IMR-90 (cell line): ENCODE measurements around the gene ADGRV1. TPM values are rescaled to one million over a fixed set of nuclear protein-coding genes. Genes with fewer than 3 reads are reported as not detected.

Experiments used
- ATAC-seq: fragments of 200-7000 bp; cut with Tn5 transposase; 2 replicates; pipeline ENCODE4 v1.9.1; 2020; ENCODE audit warnings: low read depth, mild to moderate bottlenecking, moderate library complexity
- BruUV-seq: library from RNA; stranded (reverse); fragments of 400-500 nt; replicated peaks from 2 replicates; lab custom pipeline; 2021; lab: Mats Ljungman, UMichigan
- CTCF ChIA-PET: fragments of 300-600 bp; formaldehyde crosslinking; extraction: SDS; loops from one replicate; lab custom pipeline; 2021; ENCODE audit warnings: antibody characterized with exemption; lab: Yijun Ruan, JAX
- POLR2A ChIA-PET: fragments of 300-600 bp; sonication (Branson Sonifier 250); formaldehyde crosslinking; loops from one replicate; lab custom pipeline; 2022; ENCODE audit warnings: antibody characterized with exemption; ENCODE audit not compliant: unreplicated experiment; lab: Charles Lee
- DNase-seq: peaks from one replicate; pipeline ENCODE4 v3.0.0; 2013
- H2AFZ ChIP-seq: replicated peaks from 2 replicates; pipeline ENCODE3; 2013; ENCODE audit warnings: low read length, mild to moderate bottlenecking; ENCODE audit not compliant: poor library complexity
- H2AK5ac ChIP-seq: 2 replicates; pipeline ENCODE4 v1.6.1; 2013; ENCODE audit warnings: low read depth, low read length, inconsistent platforms
- H2AK9ac ChIP-seq: replicated peaks from 2 replicates; pipeline ENCODE3; 2013; ENCODE audit warnings: mild to moderate bottlenecking, low read depth, low read length, moderate library complexity; ENCODE audit not compliant: poor library complexity
- H2BK120ac ChIP-seq: 2 replicates; pipeline ENCODE4 v1.6.1; 2013; ENCODE audit warnings: low read depth, low read length, inconsistent platforms
- H2BK15ac ChIP-seq: 3 replicates; pipeline ENCODE4 v1.6.1; 2013; ENCODE audit warnings: low read depth, low read length, inconsistent platforms
- H2BK20ac ChIP-seq: 2 replicates; pipeline ENCODE4 v1.6.1; 2013; ENCODE audit warnings: low read depth, mild to moderate bottlenecking, inconsistent platforms, low read length, moderate library complexity
- H2BK5ac ChIP-seq: 2 replicates; pipeline ENCODE4 v1.6.1; 2013; ENCODE audit warnings: mild to moderate bottlenecking, low read depth, low read length, inconsistent platforms; ENCODE audit not compliant: poor library complexity, severe bottlenecking
- H3K14ac ChIP-seq: replicated peaks from 2 replicates; pipeline ENCODE4 v1.6.1; 2013; ENCODE audit warnings: low read depth, low read length, inconsistent platforms
- H3K18ac ChIP-seq: 2 replicates; pipeline ENCODE4 v1.6.1; 2013; ENCODE audit warnings: low read depth, low read length, control low read depth
- H3K23ac ChIP-seq: 2 replicates; pipeline ENCODE4 v1.6.1; 2013; ENCODE audit warnings: low read depth, low read length, inconsistent platforms
- H3K27ac ChIP-seq: 2 replicates; pipeline ENCODE4 v1.5.1; 2013; ENCODE audit warnings: mild to moderate bottlenecking, control low read depth, low read length; ENCODE audit not compliant: insufficient read depth
- H3K27me3 ChIP-seq: 2 replicates; pipeline ENCODE4 v1.6.1; 2013; ENCODE audit warnings: low read length; ENCODE audit not compliant: control insufficient read depth, insufficient read depth
- H3K36me3 ChIP-seq: 2 replicates; pipeline ENCODE4 v1.6.1; 2013; ENCODE audit warnings: low read length, mixed read lengths; ENCODE audit not compliant: control insufficient read depth, insufficient read depth
- H3K4ac ChIP-seq: 2 replicates; pipeline ENCODE4 v1.6.1; 2013; ENCODE audit warnings: low read depth, low read length, inconsistent platforms
- H3K4me1 ChIP-seq: 2 replicates; pipeline ENCODE4 v1.6.1; 2013; ENCODE audit warnings: low read length, mixed read lengths; ENCODE audit not compliant: control insufficient read depth, insufficient read depth
- H3K4me2 ChIP-seq: 2 replicates; pipeline ENCODE4 v1.6.1; 2013; ENCODE audit warnings: low read depth, mild to moderate bottlenecking, control low read depth, low read length, moderate library complexity
- H3K4me3 ChIP-seq: 2 replicates; pipeline ENCODE4 v1.5.1; 2013; ENCODE audit warnings: low read depth, mild to moderate bottlenecking, control low read depth, low read length, moderate library complexity; ENCODE audit not compliant: insufficient read depth
- H3K56ac ChIP-seq: 2 replicates; pipeline ENCODE4 v1.6.1; 2013; ENCODE audit warnings: low read length, inconsistent platforms; ENCODE audit not compliant: insufficient read depth; ENCODE audit errors: extremely low read depth
- H3K79me1 ChIP-seq, 2 experiments: 2 replicates each; pipeline ENCODE4 v1.6.1; 2013; ENCODE audit warnings: low read length in 2 of 2, inconsistent platforms in 1 of 2, low read depth in 1 of 2
- H3K9ac ChIP-seq: 2 replicates; pipeline ENCODE4 v1.6.1; 2013; ENCODE audit warnings: low read depth, low read length, control low read depth
- H3K9me1 ChIP-seq: 2 replicates; pipeline ENCODE4 v1.6.1; 2013; ENCODE audit warnings: low read length, inconsistent platforms; ENCODE audit not compliant: insufficient read depth
- H3K9me3 ChIP-seq: 2 replicates; pipeline ENCODE4 v1.6.1; 2013; ENCODE audit warnings: low read length; ENCODE audit not compliant: control insufficient read depth, insufficient read depth
- H4K20me1 ChIP-seq: 2 replicates; pipeline ENCODE4 v1.6.1; 2013; ENCODE audit warnings: low read length, inconsistent platforms; ENCODE audit not compliant: insufficient read depth
- H4K5ac ChIP-seq: 2 replicates; pipeline ENCODE4 v1.6.1; 2013; ENCODE audit warnings: mild to moderate bottlenecking, low read depth, low read length, control low read depth
- H4K8ac ChIP-seq, 2 experiments: 2 replicates each; pipeline ENCODE4 v1.6.1; 2013; ENCODE audit warnings: low read depth in 2 of 2, low read length in 2 of 2, control low read depth in 1 of 2, inconsistent platforms in 1 of 2
- H4K91ac ChIP-seq: 2 replicates; pipeline ENCODE4 v1.6.1; 2013; ENCODE audit warnings: low read depth, low read length, inconsistent platforms; ENCODE audit not compliant: insufficient read depth
- ELK1 ChIP-seq: fragments of 150-350 bp; IDR thresholded peaks from 2 replicates; pipeline ENCODE4 v1.6.1; 2016; ENCODE audit warnings: low read depth, mild to moderate bottlenecking, low read length, moderate library complexity, borderline replicate concordance
- MAFK ChIP-seq: IDR thresholded peaks from 2 replicates; pipeline ENCODE4 v1.6.1; 2012; ENCODE audit warnings: low read depth, low read length, improper control_type of control experiment
- MAZ ChIP-seq: IDR thresholded peaks from 2 replicates; pipeline ENCODE4 v1.6.1; 2012; ENCODE audit warnings: low read depth, mild to moderate bottlenecking, low read length, improper control_type of control experiment, moderate library complexity, borderline replicate concordance
- MXI1 ChIP-seq: IDR thresholded peaks from 2 replicates; pipeline ENCODE4 v1.6.1; 2012; ENCODE audit warnings: low read depth, mild to moderate bottlenecking, low read length, moderate library complexity, borderline replicate concordance
- NFE2L2 ChIP-seq: fragments of 150-350 bp; IDR thresholded peaks from 2 replicates; pipeline ENCODE4 v1.6.1; 2016; ENCODE audit warnings: low read depth, mild to moderate bottlenecking, low read length
- RFX5 ChIP-seq: IDR thresholded peaks from 2 replicates; pipeline ENCODE4 v1.8.0; 2012; ENCODE audit warnings: low read depth, mild to moderate bottlenecking, low read length, moderate library complexity
- SMC3 ChIP-seq: fragments of 150-350 bp; IDR thresholded peaks from 2 replicates; pipeline ENCODE4 v1.6.1; 2016; ENCODE audit warnings: low read depth, mild to moderate bottlenecking, antibody characterized with exemption, low read length, moderate library complexity
- whole genome bisulfite sequencing, 2 experiments: methylation state at CpG; one replicate each; pipeline versions ENCODE4 v1.1.5 to v1.1.7; 2013; ENCODE audit warnings: missing lambda C conversion rate in 2 of 2; ENCODE audit not compliant: insufficient read length in 1 of 2; ENCODE audit errors: extremely low coverage in 2 of 2; 5-methylcytosine and 5-hydroxymethylcytosine counted together
- dilution Hi-C: fragments of 300-500 bp; cut with HindIII; formaldehyde crosslinking; loops from one replicate; pipeline ENCODE4 v1.14.3; 2018; ENCODE audit warnings: low sequenced_read_pairs; ENCODE audit not compliant: unreplicated experiment
- in situ Hi-C: fragments of 300-500 bp; cut with MboI; formaldehyde crosslinking; loops from 3 replicates; pipeline ENCODE4 v1.14.3; 2019; ENCODE audit warnings: low sequenced_read_pairs, inconsistent platforms, mixed read lengths
- intact Hi-C: fragments of 100-400 bp; cut with micrococcal nuclease; formaldehyde crosslinking; loops from 2 replicates; pipeline ENCODE4 v1.10.0; 2022
- polyA plus RNA-seq, 3 experiments: library from polyadenylated mRNA; depleted of rRNA; stranded (reverse); fragments of >200 nt; gene quantifications; 2 replicates each; pipeline ENCODE4 v1.2.3, GENCODE V29; 2012; ENCODE audit warnings: low replicate concordance in 1 of 3
- total RNA-seq: library from RNA; depleted of rRNA; stranded (reverse); fragments of >200 nt; gene quantifications from 2 replicates; pipeline ENCODE4 v1.2.3, GENCODE V29; 2012
- TF ChIP-seq, protein P1 (sequence below): conservative IDR thresholded peaks from 2 replicates; pipeline ENCODE4 v1.5.1; 2012; ENCODE audit warnings: mild to moderate bottlenecking, low read depth, low read length, improper control_type of control experiment

ADGRV1 gene
- total and polyA plus RNA-seq, 2 of the 4 experiments (the other 2 are of a cell fraction): under 0.01 TPM; not detected in 1

DNA sequence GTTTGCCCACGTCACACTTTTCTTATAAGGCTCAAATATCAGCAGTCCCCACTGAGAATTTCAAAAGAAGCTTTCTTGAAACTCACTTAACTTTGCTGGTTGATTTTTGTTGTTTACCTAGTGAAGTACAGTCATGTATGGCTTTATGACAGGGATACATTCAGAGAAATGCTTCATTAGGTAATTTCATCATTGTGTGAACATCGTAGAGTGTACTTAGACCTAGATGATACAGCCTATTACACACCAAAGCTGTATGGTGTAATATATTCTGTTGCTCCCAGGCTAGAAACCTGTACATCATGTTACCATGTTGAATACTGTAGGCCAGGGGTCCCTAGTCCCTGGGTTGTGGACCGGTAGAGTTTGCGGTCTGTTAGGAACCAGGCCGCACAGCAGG lies 647.5 kb downstream of the ADGRV1 start:
- Histone ChIP-seq H2BK5ac (peak overlapping the region; percentile 25), H3K9me1 (peaks cover 5% of the 10 kb centered on the region), H3K4me1 (no peaks in the 10 kb centered on the region; the same call in 1 of the 2 replicates), H3K4ac (peak overlapping the region; percentile 31; the same call in 1 of the 2 replicates), H3K9ac (no peak overlapping the region), H2AK5ac (peak overlapping the region; percentile 67; the same call in 1 of the 2 replicates), H2AFZ (peak overlapping the region; percentile 56), H3K27me3 (no peaks in the 10 kb centered on the region), H3K56ac (no peak overlapping the region), H3K18ac (no peak overlapping the region), H3K36me3 (no peaks in the 10 kb centered on the region), H2BK20ac (peak overlapping the region; percentile 22; the same call in 1 of the 2 replicates), H4K8ac (peak overlapping the region in 1 of 2 experiments; percentile 40; a peak in 1 of 4 replicates), H2AK9ac (no peak overlapping the region), H2BK120ac (no peak overlapping the region), H3K23ac (no peak overlapping the region), H3K4me3 (no peak overlapping the region), H3K9me3 (no peaks in the 10 kb centered on the region), H2BK15ac (peak overlapping the region; percentile 9; the same call in 1 of the 3 replicates), H3K27ac (no peak overlapping the region), H3K14ac (no peak overlapping the region; the same call in 1 of the 2 replicates), H4K5ac (no peak overlapping the region), H4K20me1 (no peaks in the 10 kb centered on the region), H3K79me1 (no peaks in the 10 kb centered on the region), H4K91ac (no peak overlapping the region), H3K4me2 (no peak overlapping the region)
- TF ChIP-seq MAFK (no peak), NFE2L2 (no peak), ELK1 (no peak), MAZ (no peak), SMC3 (no peak), MXI1 (no peak), RFX5 (no peak)
- TF ChIP-seq, protein P1, sequence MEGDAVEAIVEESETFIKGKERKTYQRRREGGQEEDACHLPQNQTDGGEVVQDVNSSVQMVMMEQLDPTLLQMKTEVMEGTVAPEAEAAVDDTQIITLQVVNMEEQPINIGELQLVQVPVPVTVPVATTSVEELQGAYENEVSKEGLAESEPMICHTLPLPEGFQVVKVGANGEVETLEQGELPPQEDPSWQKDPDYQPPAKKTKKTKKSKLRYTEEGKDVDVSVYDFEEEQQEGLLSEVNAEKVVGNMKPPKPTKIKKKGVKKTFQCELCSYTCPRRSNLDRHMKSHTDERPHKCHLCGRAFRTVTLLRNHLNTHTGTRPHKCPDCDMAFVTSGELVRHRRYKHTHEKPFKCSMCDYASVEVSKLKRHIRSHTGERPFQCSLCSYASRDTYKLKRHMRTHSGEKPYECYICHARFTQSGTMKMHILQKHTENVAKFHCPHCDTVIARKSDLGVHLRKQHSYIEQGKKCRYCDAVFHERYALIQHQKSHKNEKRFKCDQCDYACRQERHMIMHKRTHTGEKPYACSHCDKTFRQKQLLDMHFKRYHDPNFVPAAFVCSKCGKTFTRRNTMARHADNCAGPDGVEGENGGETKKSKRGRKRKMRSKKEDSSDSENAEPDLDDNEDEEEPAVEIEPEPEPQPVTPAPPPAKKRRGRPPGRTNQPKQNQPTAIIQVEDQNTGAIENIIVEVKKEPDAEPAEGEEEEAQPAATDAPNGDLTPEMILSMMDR: no peak
- WGBS, 2 experiments: 100% methylated on average over 3 of the region's 5 CpGs; no CpG with 5 or more reads in 1 of the 2 experiments
- in situ Hi-C loops (no loop called here), dilution Hi-C loops (no loop called here), intact Hi-C loops (no loop called here)
- BruUV-seq: no TSS peak
- ChIA-PET CTCF (no interaction called here), POLR2A (no interaction called here)
- ATAC-seq (no peak), DNase-seq (no peak)
